NAMALWA (cell line): Measurements from ENCODE around the gene CLEC11A.
A peak's percentile ranks its signal among the peaks of the same experiment; 100 is the strongest.
"Not testable (repeated sequence)": the region's sequence is repeated elsewhere in the genome, so short reads cannot be mapped to it uniquely, and the experiment has no call there.

Experiments
- DNase-seq: peaks from one replicate; pipeline ENCODE4 v3.0.0-alpha.2; 2015; ENCODE audit warnings: low spot score

Gene CLEC11A

DNA sequence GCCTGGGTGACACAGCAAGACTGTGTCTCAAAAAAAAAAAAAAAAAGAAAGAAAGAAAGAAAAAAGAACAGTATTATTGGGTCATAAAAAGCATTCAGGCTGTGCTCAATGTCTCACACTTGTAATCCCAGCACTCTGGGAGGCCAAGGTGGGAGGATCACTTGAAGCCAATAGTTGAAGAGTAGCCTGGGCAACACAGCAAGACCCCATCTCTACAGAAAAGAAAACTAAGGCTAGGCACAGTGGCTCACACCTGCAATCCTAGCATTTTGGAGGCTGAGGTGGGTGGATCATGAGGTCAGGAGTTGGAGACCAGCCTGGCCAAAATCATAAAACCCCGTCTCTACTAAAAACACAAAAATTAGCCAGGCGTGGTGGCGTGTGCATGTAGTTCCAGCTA, 34.5 kb downstream of the CLEC11A start:
- DNase-seq, result not testable (repeated sequence)

- DNase-seq, result not testable (repeated sequence)
Observed at GRCh38 chr19:50759076-50759475, 35.9 kb downstream of the CLEC11A start.

DNA sequence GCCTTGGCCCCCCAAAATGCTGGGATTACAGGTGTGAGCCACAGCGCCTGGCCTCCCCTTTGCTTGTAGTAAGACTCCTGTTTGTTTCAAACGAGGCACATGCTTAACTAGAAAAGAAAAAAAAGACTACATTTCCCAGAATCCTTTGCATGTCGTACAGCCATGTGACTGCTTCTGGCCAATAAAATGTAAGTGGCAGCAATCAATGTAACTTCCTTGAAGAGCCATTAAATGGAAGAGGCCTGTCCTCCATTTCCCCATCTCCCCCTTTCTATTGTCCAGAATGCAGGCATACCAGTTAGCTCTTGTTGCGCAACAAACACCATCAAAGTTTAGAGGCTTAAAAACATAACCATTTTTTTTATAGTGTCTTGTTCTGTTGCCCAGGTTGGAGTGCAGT, 36.7 kb downstream of the CLEC11A start:
- peak; percentile 85 for DNase-seq

- not testable (repeated sequence) for DNase-seq
Observed at GRCh38 chr19:50761501-50761900, 38.3 kb downstream of the CLEC11A start.

- not testable (repeated sequence) for DNase-seq
Observed at GRCh38 chr19:50763521-50763920, 40.4 kb downstream of the CLEC11A start.

DNA sequence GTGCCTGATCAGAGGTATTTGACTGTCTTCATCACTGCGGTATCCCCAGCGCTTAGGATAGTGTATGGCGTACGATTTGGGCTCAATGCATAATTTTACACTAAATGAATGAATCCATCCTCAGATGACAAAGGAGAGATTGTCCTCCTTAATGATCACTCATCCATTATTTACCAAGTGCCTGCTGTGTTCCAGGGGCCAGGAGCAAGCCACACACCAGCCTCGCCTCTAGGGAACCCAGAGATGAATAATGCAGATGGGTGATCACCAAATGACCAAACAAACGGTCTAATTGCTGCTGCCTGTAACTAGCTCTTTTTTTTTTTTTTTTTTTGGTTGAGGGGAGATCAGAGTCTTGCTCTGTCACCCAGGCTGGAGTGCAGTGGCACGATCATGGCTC, 41.2 kb downstream of the CLEC11A start:
- no peak for DNase-seq

DNA sequence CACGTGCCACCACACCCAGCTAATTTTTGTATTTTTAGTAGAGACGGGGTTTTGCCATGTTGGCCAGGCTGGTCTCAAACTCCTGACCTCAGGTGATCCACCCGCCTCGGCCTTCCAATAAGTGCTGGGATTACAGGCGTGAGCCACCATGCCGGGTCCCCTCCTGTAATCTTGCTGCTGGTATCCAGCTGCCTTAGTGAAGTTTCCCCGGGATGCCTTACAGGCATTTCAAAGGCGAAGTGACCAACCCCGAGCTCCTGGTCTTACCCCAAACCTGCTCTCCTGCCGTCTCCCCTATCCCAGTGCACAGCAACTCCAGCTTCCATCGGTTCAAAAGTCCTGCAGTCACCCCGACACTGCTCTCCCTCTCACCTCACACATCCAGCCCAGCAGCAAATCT, 43.6 kb downstream of the CLEC11A start:
- not testable (repeated sequence) for DNase-seq

- not testable (repeated sequence) for DNase-seq
Observed at GRCh38 chr19:50767263-50767662, 44.1 kb downstream of the CLEC11A start.

- no peak for DNase-seq
Observed at GRCh38 chr19:50768277-50768676, 45.1 kb downstream of the CLEC11A start.

DNA sequence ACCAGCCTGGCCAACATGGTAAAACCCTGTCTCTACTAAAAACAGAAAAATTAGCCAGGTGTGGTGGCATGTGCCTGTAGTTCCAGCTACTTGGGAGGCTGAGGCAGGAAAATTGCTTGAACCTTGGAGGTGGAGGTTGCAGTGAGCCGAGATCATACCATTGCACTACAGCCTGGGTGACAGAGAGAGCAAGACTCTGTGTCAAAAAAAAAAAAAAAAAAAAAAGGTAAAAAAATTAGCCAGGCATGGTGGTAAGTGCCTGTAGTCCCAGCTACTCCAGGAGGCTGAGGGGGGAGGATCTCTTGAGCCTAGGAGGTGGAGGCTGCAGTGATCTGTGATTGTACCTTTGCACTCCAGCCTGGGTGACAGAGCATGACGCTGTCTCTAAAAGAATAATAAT, 47.0 kb downstream of the CLEC11A start, which contains the start of gene GPR32:
GPR32 (plus strand) TSS at position 301 of the 400 bp plus-strand sequence. CDS start 137 bp downstream, outside the sequence.
- DNase-seq, result not testable (repeated sequence)

DNA sequence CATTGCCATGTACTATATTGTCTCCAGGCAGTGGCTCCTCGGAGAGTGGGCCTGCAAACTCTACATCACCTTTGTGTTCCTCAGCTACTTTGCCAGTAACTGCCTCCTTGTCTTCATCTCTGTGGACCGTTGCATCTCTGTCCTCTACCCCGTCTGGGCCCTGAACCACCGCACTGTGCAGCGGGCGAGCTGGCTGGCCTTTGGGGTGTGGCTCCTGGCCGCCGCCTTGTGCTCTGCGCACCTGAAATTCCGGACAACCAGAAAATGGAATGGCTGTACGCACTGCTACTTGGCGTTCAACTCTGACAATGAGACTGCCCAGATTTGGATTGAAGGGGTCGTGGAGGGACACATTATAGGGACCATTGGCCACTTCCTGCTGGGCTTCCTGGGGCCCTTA, 47.7 kb downstream of the CLEC11A start:
- DNase-seq, result no peak

DNA sequence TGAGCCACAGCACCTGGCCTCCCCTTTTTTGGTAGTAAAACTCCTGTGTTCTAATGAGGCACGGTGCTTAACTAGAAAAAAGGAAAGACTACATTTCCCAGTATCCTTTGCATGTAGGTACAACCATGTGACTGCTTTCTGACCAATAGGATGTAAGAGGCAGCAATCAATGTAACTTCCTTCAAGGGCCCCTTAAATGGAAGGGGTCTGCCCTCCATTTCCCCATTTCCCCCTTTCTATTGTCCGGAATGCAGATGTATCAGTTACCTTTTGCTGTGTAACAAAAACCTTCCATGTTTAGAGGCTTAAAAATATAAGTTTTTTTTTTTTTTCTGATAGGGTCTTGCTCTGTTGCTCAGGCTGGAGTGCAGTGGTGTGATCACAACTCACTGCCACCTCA, 49.3 kb downstream of the CLEC11A start:
- peak; percentile 75 for DNase-seq

GRCh38 chr19:50772912-50773311, 49.7 kb downstream of the CLEC11A start:
- DNase-seq, result not testable (repeated sequence)

DNA sequence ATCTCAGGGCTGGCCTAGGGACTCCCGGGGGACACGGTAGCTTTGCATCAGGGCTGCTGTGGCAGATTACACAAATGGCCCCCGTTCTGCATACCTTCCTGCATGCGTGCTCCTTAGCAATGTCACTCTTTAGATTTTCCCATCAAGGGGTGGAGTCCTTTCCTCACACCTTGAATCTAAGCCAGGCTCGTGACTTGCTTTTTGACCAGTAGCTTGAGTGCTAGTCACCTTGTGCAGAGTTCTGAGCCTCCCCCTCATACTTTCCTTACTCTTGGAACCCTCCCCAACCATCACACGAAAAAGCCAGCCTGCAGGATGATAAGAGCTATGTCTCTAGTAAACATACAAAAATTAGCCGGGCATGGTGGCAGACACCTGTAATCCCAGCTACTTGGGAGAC, 50.3 kb downstream of the CLEC11A start:
- DNase-seq, result not testable (repeated sequence)
